Measurements from ENCODE around the gene ZNF655.
"Not testable (repeated sequence)": the region's sequence is repeated elsewhere in the genome, so short reads cannot be mapped to it uniquely, and the experiment has no call there.

Gene ZNF655

DNA sequence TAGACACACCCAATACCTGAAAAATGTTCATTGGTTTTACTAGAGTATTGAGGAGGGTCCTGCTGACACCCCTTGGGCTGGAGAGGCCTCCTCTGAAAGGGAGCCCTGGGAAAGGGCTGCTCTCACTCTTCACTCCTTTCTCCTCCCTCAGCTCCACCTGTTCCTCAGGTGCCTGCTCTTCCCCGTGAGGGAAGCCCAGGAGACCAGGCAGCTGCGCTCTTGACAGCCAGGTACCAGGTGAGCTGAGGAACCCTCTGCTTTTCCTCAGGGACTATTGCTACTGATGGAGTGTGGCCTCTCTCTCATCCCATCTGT lies 3.3 kb downstream of the ZNF655 start:
- DNase-seq, result no peak

DNA sequence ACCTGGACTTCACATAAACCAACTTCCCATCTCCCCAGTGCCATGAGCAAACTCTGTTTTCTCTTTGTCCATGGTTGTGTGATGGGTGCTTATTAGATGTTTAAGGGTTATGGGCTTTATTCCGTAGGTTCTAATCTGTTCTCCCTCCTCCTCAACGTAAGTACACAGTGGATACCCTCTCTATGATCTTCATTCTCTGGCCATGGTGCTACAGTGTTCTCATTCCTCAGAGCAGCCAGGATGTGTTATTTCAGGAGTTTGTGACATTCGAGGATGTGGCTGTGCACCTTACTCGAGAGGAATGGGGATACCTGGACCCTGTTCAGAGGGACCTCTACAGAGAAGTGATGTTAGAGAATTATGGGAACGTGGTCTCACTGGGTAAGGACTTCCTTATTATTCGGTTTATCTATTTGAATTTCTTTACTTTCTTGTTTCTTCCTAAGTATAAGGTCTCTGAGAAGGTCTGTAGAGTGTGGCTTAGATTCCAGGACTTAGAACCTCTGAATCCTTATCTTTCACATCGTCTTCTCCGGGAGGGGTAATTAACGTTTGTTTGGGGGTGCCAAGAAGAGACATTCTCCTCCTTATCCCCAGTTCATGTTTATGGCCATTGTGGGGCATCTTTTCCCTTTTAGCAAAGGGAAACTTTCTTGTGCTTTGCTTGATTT lies 3.8 kb downstream of the ZNF655 start:
- DNase-seq, result no peak

DNA sequence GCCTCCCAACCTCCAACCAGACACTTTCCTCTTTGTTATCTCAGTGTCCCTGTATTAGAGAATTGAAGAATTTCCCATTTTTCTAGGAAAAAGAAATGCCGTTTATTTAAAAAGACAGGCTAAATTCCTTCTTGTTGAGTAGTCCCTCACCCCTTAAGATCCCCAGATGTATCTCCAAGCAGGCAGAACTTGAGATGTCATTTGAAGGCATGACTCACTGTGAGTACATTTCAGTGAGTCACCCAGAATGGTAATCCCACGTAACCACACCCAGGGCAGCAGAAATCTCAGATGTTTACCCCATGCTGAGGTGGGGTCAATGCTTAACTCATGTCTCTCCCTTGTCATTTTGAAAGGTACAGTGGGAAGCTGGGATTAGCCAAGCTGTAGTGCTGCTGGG lies 4.4 kb downstream of the ZNF655 start:
- DNase-seq, result no peak

DNA sequence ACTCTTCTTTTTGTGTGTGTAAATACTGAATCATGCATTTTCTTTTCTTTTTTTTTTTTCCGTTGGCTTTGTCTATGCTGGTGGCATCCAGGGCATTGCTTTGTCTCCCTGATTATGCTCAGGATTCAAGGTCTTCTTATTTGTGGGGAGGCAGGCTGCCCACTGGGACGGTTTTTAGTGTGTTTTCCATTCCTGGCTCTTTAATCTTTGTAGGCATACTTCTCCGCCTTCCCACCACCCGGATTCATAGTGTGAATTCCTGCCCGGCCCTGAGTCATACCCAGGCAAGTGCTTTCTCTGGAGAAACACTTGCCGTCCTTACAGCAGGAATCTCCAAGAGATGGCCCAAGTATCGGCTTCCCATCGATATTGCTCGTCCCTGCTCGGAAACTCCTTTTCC lies 5.2 kb downstream of the ZNF655 start:
- no peak for DNase-seq

DNA sequence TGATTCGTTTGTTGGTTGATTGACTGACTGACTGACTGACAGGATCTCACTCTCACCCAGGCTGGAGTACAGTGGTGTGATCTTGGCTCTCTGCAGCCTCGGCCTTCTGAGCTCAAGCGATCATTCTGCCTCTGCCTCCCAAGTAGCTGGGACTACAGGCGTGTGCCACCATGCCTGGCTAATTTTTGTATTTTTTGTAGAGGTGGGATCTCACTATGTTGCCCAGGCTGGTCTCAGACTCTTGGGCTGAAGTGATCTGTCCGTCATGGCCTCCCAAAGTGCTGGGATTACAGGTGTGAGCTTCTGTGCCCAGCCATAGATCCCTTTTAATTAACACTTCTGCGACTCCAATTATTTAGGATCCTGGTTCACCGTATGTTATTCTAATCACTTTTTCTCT lies 10.3 kb downstream of the ZNF655 start:
- DNase-seq, result not testable (repeated sequence)

DNA sequence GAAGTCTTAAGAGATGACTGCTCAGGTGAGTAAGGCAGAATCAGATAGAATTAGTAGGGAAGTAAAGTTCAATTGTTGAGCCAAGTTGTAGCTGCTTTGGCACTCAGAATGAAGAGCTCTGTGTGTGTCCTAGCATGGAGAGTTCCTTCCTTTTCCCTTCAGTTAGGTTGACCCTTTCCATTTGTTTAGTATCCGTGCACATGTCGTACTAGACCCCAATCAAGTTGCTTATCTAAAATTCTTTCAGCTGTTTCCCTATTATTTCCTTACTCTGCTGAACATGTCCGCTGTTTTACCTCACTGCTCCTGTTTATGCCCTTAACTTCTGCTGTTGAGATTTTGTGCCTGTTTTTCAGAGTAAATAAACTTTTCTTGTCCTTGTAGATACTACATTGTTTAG lies 13.3 kb downstream of the ZNF655 start:
- DNase-seq, result no peak

DNA sequence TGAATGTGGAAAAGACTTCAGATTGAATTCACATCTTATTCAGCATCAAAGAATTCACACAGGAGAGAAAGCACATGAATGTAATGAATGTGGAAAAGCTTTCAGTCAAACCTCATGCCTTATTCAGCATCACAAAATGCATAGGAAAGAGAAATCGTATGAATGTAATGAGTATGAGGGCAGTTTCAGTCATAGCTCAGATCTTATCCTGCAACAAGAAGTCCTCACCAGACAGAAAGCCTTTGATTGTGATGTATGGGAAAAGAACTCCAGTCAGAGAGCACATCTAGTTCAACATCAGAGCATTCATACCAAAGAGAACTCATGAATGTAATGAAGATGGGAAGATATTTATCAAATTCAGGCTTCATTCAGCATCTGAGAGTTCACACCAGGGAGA lies 14.8 kb downstream of the ZNF655 start:
- DNase-seq, result no peak

DNA sequence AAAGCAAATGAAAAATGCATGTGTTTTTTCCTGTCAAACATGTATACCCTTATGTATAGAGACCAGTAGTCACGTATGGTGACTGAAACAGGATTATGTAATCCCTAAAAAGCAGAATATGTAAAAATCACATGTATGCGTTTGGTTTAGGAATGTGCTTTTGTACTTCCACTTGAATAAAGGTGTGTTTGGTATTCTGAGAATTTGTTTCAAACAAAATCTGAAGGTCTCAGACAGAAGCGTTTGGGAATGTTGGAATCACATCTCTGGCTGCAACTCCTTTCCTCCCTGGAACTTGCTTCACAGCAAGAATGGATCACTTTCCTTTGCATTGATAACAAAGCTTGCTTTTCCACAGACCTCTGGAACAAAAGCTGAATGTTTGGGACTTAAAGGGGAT lies 17.8 kb downstream of the ZNF655 start:
- DNase-seq, result no peak

DNA sequence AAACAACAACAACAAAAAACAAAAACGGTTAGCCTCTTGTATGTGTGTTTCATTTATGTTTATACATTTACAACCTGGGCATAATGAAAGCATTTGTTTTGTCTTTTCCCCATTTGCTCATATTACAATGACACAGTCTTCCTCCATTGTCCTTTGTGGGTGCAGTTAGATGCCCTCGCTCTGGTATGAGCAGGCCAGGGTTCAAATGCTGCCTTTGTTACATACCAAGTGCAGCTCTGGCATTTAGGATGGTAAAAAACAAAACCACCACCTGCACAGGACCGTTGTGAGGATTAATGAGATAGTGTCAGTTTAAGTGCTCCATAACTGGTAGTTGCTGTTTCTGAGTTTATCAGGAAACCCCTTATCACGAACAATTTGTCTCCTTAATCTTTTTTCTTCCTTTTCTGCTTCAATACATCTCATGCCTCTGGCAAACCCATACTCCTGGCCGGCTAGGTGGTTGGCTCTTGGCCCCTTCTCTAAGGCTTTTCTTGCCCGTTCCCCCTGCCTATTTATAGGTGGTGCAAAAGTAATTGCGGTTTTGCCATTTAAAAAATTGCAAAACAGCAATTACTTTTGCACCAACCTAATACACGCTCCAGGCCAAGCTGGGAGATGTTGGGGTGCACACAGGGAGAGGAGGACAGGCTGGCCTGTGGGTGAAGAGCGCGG lies 21.0 kb downstream of the ZNF655 start:
- peak; percentile 17 for DNase-seq

DNA sequence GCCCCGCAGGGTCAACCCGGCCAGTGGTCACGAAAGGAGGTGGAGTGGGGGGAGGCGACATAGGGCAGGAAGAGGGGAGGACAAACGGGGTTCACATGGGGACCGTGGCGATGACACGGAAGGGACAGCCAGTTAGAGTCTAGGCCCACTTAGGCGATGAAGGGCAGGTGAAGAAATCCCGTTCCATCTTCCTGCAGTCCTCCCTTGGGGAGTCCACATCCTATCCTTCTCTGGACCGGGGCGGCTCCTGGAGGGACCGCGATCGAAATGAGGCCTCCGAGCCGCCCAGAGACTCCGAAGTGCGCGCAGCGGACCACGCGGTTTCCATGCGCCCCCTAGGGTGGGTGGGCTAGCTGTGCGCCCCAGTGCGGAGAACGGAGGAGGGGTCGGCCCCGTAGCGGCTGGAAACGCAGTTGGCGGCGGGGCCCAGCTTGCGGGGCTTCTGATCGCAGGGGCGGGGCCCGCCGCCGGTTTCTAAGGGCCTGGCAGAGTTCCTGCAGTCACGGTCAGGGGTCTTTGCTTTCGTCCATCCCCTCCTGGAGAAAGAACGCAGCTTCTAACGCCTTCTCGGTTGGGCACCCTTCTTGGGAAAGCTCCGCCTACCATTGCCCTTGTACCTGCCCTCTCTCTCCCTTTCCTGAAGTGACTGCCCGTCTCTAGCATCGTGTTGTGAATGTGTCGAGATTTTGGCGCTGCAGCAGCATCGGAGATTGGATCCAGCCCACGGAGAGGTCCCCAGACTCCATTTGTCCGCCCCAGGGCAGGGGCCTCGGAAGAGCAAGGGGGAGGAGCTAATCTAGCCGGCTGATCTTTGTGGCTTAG lies 21.7 kb downstream of the ZNF655 start:
- peak; percentile 80 for DNase-seq

DNA sequence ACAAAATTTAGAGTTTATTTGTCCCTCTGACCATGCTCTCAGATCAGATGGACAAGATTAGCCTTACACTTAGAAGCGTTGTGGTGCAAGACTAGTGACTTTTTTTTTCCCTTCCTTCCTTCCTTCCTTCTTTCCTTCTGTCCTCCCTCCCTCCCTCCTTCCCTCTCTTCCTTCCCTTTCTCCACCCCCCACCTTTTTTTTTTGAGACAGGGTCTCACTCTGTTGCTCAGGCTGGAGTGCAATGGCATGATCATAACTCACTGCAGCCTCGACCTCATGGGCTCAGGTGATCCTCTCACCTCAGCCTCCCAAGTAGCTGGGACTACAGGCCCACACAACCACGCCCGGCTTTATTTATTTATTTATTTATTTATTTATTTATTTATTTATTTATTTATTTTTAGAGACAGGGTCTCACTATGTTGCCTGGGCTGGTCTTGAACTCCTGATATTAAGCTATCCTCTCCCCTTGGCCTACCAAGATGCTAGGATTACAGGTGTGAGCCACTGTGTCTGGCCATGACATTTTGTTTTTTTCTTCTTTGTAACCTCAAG lies 22.4 kb downstream of the ZNF655 start:
- DNase-seq, result not testable (repeated sequence)

DNA sequence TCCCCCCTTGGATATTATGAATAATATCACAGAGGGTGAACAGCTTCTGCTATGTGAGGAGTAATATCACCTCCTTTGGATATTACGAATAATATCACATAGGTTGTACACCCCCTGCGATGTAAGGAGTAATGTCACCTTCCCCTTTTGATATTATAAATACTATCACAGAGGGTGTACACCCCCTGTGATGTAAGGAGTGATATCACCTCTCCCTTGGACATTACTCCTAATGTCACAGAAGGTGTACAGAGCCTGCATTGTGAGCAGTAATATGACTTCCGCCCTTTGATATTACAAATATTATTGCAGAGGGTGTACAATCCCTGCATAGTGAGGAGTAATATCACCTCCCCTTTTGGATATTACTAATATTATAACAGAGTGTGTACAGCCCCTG lies 30.4 kb downstream of the ZNF655 start:
- DNase-seq, result no peak

DNA sequence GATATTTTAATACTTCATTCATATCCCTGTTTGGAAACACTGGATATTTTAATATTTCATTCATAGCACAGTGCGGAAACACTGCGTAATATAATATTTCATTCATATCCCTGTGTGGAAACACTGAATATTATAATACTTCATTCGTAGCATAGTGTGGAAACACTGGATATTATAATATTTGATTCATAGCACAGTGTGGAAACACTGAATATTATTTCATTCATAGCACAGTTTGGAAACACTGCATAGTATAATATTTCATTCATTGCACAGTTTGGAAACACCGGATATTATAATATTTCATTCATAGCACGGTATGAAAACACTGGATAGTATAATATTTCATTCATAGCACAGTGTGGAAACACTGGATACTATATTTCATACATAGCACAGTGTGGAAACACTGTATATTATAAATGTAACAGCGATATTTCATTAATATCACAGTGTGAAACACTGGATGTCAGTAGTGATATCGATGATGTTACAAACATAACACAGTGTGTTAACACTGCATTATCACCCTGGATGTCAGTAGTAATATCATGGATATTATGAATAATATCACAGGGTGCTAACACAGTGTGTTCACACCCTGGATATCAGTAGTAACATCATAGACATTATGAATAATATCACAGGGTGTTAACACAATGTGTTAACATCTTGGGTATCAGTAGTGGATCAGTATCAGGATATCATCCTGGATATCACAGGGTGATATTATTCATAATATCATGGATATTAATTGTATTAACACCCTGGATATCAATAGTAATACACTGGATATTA lies 36.7 kb downstream of the ZNF655 start:
- no peak for DNase-seq

DNA sequence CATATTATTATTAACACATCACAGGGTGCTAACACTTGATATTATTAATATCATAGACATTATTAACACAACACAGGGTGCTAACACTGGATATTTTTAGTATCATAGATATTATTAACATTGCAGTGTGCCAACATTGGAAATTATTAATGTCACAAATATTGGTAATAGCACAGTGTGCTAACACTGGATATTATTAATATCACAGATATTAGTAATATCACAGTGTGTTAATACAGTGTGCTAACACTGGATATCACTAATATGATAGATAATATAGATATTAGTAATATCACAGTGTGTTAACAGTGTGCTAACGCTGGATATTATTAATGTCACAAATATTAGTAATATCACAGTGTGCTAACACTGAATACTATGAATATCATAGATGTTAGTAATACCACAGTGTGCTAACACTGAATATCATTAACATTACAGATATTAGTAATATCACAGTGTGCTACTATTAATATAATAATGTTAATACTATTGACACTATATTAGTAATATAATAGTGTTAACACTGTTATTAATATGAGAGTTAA lies 38.0 kb downstream of the ZNF655 start:
- no peak for DNase-seq

DNA sequence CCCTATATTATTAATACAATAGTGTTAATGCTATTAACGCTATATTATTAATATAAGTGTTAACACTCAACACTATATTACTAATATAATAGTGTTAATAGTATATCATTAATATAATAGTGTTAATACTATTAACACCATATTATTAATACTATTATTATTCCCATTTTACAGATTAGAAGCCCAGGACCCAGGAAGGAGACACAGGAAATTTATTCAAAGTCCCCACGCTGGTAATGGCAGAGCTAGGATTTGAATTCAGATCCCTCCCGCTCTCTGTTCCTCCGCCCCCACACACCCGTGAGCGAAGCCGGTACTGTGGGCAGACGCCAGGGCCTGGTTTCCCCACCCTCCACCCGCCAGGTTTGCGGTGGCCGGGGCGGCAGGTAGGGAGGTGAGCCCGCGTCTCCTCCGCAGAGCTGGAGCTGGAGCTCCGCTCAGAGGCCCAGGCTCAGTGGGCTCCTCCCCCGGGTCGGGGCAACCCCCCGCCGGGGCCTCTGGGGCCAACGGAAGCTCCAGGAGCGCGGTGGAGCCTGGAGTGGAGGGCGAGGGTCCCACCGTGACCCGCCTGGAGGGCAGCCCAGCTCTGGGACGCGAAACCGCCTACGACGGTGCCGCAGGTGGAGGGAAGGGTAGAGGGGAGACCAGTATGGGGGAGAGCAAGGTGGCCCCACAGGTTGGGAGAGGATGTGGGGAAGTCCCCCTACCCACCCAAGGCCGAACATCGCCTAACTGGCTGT lies 39.5 kb downstream of the ZNF655 start, which contains the start of gene TMEM225B:
TSS of gene TMEM225B (plus strand) at position 506 of the 740 bp plus-strand sequence. CDS start 6,122 bp downstream, outside the sequence.
- DNase-seq, result no peak

DNA sequence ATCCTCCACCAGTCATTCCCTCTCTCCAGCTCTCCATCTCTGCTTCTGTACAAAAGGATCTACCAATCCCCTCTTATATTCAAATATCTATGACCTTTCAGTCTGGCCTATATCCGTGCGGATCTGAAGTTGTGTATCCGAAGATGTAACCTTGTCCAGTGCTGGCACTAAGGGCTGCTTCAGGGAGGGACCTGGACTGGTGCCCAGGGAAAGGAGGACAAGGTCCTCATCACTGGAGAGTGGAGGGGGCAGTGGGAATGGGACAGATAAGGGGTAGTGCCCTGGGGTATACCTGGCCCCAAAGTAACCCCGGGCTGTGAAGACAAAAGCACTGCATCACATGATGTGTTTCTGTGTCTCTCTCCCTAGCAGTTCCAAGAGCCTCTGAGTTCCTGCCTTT lies 41.4 kb downstream of the ZNF655 start:
- no peak for DNase-seq

DNA sequence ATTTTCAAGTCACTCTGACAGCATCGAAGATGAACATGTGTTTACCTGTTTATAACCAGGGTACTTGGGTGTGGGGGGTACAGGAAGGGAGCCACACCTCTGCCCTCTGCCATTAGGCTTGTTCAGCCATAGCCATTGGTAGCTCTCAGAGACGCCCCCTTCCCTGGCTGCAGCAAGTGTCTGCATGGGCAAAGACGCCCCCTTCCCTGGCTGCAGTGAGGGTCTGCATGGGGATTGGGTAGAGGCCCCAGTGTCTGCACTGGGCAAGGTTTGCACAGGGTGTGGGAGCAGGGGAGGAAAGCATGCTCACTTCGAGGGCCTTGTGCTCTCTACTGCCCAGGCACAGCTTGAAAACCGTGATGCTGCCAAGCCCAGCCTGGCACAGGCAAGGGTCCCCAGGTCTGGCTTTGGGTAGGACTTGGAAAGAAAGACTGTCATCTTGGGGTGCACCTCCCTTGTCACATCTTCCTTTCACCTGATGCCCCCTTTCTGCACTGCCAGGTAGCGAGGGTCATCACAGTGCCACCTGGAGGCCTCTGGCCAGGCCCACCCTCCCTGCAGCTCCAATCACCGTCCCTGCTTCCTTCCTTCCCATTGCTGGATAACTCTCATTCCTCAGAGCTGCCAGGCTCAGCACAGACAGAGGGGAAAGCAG lies 43.3 kb downstream of the ZNF655 start:
- DNase-seq, result no peak

DNA sequence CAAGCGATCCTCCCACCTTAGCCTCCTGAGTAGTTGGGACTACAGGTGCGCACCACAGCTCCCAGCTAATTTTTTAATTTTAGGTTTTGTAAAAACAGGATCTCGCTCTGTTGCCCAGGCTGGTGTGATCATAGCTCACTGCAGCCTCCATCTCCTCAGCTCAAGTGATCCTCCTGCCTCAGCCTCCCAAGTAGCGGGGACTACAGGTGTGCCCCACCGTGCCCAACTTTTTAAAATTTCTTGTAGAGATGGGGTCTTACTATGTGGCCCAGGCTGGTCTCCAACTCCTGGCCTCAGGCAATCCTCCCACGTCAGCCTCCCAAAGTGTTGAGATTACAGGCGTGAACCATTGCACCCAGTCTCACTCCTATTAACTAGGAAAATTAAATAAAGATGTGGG lies 47.1 kb downstream of the ZNF655 start:
- no peak for DNase-seq

DNA sequence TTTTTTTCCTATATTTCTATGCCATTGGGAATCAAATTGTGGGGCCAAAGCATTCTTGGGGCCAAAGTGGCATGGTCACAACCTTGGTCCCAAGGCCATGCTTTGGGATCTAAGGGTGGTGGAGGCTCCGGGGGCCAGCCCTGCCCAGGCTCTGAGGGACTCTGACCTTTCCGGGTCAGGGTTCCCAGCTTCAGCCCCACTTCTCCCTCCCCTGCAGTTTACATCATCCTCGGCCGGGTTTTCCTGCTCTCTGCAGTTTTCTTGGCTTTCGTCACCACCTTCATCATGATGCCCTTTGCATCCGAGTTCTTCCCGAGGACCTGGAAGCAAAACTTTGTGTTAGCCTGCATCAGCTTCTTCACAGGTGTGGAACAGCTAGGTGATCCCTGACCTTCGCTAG lies 48.1 kb downstream of the ZNF655 start:
- no peak for DNase-seq

DNA sequence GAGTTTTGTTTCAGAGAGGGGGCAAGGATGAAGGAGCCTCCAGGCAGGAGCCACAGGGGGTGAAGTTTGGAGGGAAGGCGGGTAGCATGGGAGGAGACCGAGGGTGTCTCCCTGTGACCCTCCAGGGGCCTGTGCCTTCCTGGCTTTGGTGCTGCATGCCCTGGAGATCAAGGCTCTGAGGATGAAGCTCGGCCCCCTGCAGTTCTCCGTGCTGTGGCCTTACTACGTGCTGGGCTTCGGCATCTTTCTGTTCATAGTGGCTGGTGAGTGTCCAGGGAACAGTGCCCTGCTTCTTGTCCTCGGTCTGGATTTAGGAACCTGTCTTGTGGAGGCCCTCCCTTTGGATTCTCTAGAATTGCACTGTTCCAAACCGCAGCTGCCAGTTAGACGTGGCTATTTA lies 49.1 kb downstream of the ZNF655 start:
- no peak for DNase-seq

DNA sequence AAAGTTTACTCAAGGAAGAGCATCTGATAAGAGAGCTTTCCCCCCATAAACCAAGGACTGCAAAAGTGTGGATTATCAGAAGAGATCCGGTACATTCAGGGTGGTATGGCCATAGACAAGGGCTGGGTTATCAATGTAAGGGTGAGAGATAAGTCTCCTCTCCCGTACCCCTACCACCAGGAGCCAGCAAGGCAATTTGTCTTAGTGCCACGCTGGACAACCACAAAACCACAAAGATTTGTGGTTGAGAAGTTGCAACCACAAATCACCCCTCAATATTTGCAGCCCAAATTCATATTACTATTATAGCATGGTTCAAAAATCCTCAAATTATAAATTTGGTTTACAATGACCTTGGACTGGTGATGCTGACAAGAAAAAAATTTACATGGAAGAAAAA lies 56.1 kb downstream of the ZNF655 start:
- DNase-seq, result no peak
